Left ventricle myocardium inferior (tissue), 1 donor: ENCODE results near the gene HTRA2. TPM values are rescaled to one million over a fixed set of nuclear protein-coding genes. Genes with fewer than 3 reads are reported as not detected.
A peak's percentile ranks its signal among the peaks of the same experiment; 100 is the strongest.

ENCODE experiments used
- DNase-seq: peaks from one replicate; pipeline ENCODE4 v3.0.0-alpha.2; 2020
- H3K27ac ChIP-seq: fragments of 200-600 bp; replicated peaks from 2 replicates; pipeline ENCODE4 v1.8.0; 2021
- H3K27me3 ChIP-seq: fragments of 200-600 bp; 2 replicates; pipeline ENCODE4 v1.8.0; 2021; ENCODE audit warnings: low read depth
- H3K36me3 ChIP-seq: fragments of 200-600 bp; 2 replicates; pipeline ENCODE4 v1.8.0; 2021
- H3K4me1 ChIP-seq: fragments of 200-600 bp; 2 replicates; pipeline ENCODE4 v1.8.0; 2021
- H3K4me3 ChIP-seq: fragments of 200-600 bp; 2 replicates; pipeline ENCODE4 v1.8.0; 2021; ENCODE audit warnings: mild to moderate bottlenecking, moderate library complexity
- H3K9me3 ChIP-seq: fragments of 200-600 bp; replicated peaks from 2 replicates; pipeline ENCODE4 v1.8.0; 2021
- CTCF ChIP-seq: fragments of 200-600 bp; IDR thresholded peaks from 2 replicates; pipeline ENCODE4 v1.8.0; 2021; ENCODE audit warnings: antibody characterized with exemption, mild to moderate bottlenecking, borderline replicate concordance
- intact Hi-C: fragments of 100-400 bp; cut with micrococcal nuclease; formaldehyde crosslinking; loops from one replicate; pipeline ENCODE4 v1.11.0; 2022
- total RNA-seq: library from RNA; stranded (reverse); fragmentation: NEBNext Ultra II Directional; extraction: Animal tissue kit (Norgen Biotek cat#: 25700); gene quantifications from one replicate; pipeline ENCODE4 v1.2.1, GENCODE V29; 2021
- donor health status: DM: no; HTN: yes; CAD: no; lungs with severe emphysema.

HTRA2 gene
- total RNA-seq, 1 donor from 2014 or later: 26.6 TPM

DNA sequence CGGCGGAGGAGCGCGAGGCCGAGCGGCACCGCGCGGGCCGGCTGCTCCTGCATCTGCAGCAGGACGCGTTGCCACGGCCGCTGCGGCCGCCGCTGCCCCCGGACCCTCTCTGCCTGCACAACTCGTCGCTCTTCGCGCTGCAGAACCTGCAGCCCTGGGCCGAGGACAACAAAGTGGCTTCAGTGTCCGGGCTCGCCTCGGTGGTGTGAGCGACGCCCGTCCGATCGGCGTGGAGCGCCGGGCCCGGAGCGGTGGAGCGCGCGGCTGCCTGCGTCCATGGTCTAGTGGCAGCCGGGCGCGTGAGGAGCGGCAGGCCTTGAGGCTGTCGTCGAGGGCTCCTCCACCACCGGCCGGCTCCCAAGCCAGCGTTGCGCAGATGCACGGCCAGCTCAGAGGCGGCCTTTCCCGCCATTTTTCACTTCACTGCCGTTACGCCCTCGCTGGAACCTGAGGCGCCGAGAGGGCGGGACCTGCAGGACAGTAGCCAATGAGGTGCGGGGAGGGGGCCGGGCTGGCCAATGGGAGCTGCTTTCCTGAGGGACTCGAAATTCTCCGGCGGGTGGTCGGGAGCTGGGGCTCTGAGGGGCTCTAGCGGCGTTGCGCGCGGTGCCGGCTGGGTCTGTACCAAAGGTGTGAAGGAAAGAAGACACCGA lies 13.6 kb upstream of the HTRA2 start:
- peak; percentile 75 for DNase-seq
- Histone ChIP-seq H3K9me3 (no peaks in the 10 kb centered on the region), H3K4me1 (peaks cover 35% of the 10 kb centered on the region), H3K27ac (no peak overlapping the region), H3K27me3 (peaks cover 100% of the 10 kb centered on the region), H3K4me3 (peak overlapping the region; percentile 64), H3K36me3 (no peaks in the 10 kb centered on the region)
- intact Hi-C loops: no loop called here
- TF ChIP-seq CTCF: no peak

- H3K27me3 ChIP-seq: peaks cover 98% of the 10 kb centered on the region
- H3K36me3 ChIP-seq: no peaks in the 10 kb centered on the region
- intact Hi-C loops: no loop called here
- H3K9me3 ChIP-seq: no peaks in the 10 kb centered on the region
- DNase-seq: no peak
- H3K4me1 ChIP-seq: peaks cover 35% of the 10 kb centered on the region
- no peak for TF ChIP-seq CTCF
- H3K27ac ChIP-seq: no peak overlapping the region
- peak overlapping the region; percentile 64 for H3K4me3 ChIP-seq
Observed at GRCh38 chr2:74516650-74517049, 13.1 kb upstream of the HTRA2 start.

- Histone ChIP-seq H3K4me3 (no peak overlapping the region), H3K4me1 (peaks cover 1% of the 10 kb centered on the region), H3K27me3 (peaks cover 51% of the 10 kb centered on the region), H3K36me3 (peaks cover 21% of the 10 kb centered on the region), H3K27ac (no peak overlapping the region), H3K9me3 (no peaks in the 10 kb centered on the region)
- no peak for DNase-seq
- no peak for TF ChIP-seq CTCF
- intact Hi-C loops: no loop called here
Observed at GRCh38 chr2:74522516-74522915, 7.2 kb upstream of the HTRA2 start.

DNA sequence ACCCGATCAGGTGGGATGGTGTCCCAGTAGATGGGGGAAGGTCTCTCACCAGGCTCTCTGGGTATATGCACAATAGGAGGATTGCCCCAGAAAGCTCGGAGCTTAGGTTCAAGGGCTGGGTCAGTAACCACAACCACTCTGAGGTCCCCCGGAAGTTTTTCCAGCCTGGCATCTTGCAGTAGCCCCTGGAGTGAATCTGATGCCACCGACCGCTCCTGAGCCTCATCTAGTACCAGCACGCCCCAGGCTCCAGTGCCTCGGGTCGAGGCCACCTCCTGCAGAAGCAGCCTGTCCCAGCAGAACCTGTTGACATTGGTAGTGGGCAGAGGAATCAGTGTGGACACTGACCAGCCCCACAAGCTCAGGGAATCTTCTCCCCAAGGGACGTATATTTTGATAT lies 5.7 kb upstream of the HTRA2 start:
- no peak for TF ChIP-seq CTCF
- H3K9me3 ChIP-seq: no peaks in the 10 kb centered on the region
- H3K27ac ChIP-seq: no peak overlapping the region
- H3K4me1 ChIP-seq: peaks cover 16% of the 10 kb centered on the region
- H3K4me3 ChIP-seq: no peak overlapping the region
- H3K36me3 ChIP-seq: peaks cover 30% of the 10 kb centered on the region
- intact Hi-C loops: no loop called here
- peaks cover 36% of the 10 kb centered on the region for H3K27me3 ChIP-seq
- DNase-seq: no peak

GRCh38 chr2:74524955-74525716 lies 4.6 kb upstream of the HTRA2 start:
- no peak for TF ChIP-seq CTCF
- no peak overlapping the region for H3K27ac ChIP-seq
- peaks cover 24% of the 10 kb centered on the region for H3K4me1 ChIP-seq
- H3K4me3 ChIP-seq: no peak overlapping the region
- H3K27me3 ChIP-seq: peaks cover 25% of the 10 kb centered on the region
- peaks cover 30% of the 10 kb centered on the region for H3K36me3 ChIP-seq
- no peaks in the 10 kb centered on the region for H3K9me3 ChIP-seq
- no peak for DNase-seq
- intact Hi-C loops: no loop called here
